ENCODE data around the gene CDK6.

- TF ChIP-seq POLR2A (IDR thresholded peaks at IDR 0.05): no peak
- TF ChIP-seq, protein P1, sequence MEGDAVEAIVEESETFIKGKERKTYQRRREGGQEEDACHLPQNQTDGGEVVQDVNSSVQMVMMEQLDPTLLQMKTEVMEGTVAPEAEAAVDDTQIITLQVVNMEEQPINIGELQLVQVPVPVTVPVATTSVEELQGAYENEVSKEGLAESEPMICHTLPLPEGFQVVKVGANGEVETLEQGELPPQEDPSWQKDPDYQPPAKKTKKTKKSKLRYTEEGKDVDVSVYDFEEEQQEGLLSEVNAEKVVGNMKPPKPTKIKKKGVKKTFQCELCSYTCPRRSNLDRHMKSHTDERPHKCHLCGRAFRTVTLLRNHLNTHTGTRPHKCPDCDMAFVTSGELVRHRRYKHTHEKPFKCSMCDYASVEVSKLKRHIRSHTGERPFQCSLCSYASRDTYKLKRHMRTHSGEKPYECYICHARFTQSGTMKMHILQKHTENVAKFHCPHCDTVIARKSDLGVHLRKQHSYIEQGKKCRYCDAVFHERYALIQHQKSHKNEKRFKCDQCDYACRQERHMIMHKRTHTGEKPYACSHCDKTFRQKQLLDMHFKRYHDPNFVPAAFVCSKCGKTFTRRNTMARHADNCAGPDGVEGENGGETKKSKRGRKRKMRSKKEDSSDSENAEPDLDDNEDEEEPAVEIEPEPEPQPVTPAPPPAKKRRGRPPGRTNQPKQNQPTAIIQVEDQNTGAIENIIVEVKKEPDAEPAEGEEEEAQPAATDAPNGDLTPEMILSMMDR (IDR thresholded peaks at IDR 0.05 in 4 of 5, conservative IDR thresholded peaks at IDR 0.05 in 1 of 5): no peak
Measured at GRCh38 chr7:92635538-92635937, 200.8 kb downstream of the CDK6 start.
